ENCODE measurements around the gene SH3BP2.
"Not testable (repeated sequence)": the region's sequence is repeated elsewhere in the genome, so short reads cannot be mapped to it uniquely, and the experiment has no call there.

The SH3BP2 gene

DNA sequence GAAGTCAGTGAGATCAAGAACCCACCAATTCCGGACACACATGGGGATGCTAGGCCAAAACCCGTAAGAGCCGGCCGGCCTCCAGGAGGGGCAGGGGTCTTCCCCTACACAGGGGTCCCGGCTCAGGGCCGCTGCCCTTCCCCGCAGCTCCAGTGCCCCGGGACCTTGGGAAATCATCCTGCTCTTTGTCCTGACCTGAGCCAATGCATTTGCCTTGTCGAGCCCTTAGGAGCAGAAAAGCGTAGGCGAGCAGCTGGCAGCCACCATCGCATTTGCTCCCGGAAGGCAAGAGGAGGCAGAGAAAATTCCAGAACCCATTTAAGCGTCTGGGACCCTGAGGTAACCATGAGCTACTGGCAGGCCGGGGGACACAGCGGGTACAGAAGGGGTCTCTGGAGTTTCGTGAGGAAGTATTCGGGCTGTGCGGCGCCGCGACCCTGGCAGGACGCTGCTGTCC lies 29.3 kb upstream of the SH3BP2 start:
- no peak for DNase-seq

DNA sequence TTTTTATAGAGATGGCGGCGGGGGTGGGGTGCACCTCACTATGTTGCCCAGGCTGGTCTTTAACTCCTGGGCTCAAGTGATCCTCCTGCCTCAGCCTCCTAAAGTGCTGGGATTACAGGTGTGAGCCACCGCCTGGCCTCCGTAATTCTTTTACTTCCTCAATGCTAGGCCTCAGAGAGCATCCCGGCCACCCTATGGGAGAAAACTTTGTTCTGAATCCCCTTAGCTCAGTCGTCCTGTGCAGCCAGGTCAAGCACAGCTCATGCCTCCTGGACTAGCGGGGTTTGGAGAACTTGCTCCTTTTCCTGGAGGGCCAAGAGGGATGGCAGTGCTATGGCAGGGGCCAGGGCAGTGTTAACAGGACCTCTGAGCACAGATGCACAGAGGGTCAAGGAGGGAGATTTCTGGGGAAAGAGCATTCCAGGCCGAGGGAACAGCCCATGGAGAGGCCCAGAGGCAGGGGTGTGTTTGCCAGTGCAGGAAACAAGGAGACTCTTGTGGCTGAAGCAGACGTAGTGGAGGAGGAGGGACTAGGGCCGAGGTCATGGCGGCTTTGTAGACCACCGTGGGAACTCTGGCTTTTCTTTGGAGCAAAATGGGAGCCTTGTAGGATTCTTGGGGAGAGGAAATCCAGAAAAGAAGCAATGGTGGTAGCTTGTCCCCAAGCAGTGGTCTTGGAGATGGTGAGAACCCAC lies 26.9 kb upstream of the SH3BP2 start:
- no peak for DNase-seq

DNA sequence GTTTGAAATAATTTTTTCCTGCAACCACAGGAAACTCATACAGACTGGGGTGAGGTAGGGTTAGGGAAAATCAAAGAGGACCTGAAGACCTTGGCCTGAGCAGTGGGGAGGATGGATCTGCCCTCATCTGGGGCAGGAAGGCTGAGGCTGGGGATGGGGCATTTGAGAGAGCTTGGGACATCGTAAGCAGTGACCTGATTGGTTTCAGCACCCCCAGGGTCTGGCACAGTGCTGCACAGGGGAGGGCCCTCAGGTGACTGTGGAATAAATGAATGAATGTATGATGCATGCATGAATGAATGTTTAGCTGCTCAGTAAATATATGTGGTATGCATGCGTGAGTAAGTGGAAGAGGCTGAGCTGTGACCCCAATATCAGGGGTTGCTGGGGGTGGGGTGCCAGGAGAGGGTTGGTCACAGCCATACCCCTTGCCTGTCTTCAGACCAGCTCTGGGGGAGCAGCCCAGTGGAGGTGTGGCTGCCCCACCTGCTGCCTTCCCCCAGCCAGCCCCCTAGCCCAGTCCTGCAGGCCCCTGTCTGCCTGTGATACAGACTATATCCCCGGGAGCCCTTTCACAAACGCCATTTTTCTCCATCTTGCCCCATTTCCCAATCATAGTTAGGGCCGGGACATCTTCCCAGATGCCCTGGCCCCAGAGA lies 25.7 kb upstream of the SH3BP2 start:
- no peak for DNase-seq

DNA sequence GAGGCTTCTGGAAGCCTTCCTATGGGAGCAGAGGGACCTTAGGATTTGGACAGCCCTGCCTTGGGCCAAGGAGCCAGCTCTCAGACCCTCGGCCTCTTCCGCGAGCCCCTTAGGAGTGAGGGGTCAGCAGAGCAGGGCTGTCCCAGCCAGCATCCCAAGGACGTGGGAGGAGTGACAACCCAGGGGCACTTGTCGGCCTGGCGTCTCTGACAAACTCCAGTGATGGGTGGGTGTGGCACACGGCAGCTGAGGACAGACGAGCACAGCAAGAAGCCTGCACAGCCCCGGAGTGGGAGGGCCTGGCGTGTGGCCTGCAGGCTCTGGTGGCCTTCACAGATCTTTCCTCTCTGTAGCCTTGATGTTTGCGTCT lies 25.2 kb upstream of the SH3BP2 start:
- DNase-seq: no peak

DNA sequence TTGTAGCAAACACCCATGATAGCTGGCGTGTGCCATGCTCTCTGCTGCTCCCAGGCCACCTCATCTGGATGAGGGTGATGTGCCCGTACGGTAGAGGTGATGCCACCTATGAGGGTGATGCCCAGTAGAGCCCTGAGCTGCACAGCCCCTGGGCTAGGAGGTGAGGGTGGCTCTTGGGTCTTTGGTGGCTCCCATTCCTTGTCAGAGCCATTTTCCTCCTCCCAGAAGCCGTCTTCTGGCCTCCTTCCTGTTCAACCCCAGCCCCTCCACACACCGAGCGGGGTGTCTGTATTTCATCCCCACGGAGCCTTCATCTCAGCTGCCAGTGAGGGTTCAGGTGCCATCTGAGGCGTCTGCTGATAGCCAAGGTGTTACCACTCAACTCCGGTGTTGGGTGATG lies 24.8 kb upstream of the SH3BP2 start:
- DNase-seq: no peak

DNA sequence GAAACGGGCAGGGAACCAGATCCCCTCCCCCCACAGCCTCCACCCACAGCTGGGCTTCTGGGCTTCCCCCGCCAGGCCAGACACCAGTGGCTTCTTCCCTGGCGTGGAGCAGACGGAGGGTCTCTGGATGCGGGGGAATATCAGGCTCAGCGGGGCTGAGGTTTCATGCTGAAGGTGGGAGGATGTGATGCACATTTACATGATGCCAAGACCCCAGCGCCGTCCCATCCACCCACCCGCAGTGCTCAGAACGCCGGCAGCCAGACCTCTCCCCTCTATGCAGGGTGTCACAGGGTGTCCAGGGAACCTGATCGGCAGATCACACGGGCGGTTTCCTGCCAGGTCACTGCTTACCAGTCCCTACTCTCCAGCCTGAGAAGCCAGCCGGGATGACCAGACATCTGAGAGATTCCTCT lies 24.0 kb upstream of the SH3BP2 start:
- no peak for DNase-seq

DNA sequence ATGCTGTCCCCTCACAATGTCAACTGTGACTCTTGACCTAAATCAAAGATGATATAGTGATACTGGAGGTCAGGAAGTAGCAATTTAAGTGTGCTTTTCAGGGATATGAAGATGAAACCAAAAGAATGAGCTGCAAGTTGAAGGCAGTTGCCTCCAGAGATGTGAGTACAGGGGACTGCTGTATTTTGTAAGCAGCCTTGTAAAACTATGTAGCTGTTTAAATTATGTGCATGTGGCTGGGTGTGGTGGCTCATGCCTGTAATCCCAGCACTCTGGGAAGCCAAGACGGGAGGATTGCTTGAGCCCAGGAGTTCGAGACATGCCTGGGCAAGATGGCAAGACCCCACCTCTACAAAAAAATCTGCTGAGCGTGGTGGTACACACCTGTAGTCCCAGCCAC lies 21.6 kb upstream of the SH3BP2 start:
- DNase-seq: no peak

DNA sequence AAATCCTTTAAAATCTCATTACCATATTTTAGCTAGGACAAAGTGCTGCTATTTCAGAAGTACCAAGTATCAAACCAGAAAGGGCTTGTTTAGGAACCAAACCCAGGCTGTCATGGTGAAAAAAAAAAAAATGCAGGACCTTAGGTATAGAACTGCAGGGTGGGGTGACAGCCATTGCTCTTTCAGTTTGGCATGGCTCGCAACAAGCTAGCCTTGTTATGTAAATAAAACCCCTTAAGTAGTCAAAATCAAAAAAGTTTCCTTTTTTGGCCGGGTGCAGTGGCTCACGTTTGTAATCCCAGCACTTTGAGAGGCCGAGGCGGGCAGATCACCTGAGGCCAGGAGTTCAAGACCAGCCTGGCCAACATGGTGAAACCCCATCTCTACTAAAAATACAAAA lies 12.2 kb upstream of the SH3BP2 start:
- not testable (repeated sequence) for DNase-seq

DNA sequence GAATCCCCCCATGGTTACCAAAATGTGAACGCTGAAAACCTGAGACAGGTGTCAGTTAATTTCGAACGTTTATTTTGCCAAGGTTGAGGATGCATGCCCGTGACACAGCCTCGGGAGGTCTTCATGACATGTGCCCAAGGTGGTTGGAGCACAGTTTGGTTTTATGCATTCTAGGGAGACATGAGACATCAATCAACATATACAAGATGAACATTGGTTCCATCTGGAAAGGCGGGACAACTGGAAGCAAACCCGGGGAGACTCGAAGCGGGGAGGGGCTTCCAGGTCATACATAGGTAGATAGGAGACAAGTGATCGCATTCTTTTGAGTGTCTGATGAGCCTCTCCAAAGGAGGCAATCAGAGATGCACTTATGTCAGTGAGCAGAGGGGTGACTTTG lies 11.0 kb upstream of the SH3BP2 start:
- DNase-seq: no peak

DNA sequence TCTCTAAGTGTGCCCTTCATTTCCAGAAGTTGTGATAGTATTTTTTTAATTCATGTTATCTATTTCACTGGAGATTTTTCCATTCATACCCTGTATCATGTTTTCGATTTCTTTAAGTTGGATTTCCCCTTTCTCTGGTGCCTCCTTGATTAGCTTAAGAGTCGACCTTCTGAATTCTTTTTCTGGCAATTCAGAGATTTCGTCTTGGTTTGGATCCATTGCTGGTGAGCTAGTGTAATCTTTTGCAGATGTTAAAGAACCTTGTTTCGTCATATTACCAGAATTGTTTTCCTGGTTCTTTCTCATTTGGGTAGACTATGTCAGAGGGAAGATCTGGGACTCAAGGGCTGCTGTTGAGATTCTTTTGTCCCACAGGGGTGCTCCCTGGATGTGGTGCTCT lies 9.1 kb upstream of the SH3BP2 start:
- no peak for DNase-seq

DNA sequence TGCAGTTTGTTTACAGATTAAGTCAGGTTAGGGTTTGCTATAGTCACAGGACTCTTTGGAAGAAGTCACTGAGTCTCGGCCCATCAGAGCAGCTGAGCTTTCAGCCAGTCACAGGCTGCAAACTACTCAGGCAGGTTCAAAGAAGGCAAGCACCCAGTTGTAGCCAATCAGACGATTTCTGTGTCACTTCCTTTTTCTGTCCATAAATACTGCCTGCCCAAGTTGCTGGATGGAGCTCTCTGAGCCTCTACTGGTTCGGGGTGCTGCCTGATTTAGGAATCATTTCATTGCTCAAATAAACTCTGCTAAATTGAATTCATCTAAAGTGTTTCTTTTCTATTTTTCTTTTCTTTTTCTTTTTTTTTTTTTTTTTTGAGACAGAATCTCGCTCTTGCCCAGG lies 7.3 kb upstream of the SH3BP2 start:
- DNase-seq: no peak

DNA sequence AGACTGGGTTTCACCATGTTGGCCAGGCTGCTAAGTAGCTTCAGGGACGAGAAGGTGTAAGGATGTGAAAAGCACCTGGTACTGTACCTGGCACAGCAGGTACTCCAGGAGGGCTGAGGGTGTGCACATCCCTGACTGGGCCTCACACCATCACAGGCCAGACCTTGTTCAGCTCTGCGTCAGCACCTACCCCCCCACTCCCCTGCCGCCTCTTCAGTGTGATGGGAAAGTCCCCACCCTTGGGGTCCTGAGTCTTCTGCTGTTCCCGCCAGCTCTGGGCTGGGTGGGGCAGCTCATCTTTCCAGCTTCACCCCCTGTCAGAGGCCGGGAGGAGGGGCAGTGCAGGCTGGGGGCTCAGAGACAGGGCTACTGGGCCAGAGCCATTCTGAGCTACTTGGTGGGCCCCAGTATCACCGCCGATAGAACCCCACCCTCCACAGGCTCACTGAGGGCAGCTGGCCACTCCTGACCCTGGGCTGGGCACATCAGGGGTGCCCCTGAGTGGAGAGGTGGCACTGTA lies 6.7 kb upstream of the SH3BP2 start:
- DNase-seq: no peak

DNA sequence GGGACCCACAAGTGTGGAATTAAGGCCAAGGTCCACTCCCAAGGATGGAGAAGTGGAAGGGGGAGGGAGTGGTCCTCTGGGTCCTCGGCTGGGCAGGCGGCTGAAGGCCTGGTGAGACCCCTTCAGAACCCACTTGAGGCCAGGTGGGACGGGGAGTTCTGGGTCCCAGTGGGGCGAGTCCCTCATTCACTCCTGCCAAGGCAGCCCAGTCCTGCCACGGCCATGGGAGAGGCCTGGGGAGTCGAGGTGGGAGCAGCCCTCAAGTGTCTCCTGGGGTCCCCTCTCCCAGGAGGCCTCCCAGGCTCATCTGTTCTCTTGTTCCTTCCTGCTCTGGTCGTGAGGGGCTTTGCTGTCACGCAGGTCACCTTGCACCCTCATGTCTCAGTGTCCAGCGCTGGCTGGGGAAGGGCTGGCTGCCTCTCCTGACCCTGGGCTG lies 6.1 kb upstream of the SH3BP2 start:
- no peak for DNase-seq

DNA sequence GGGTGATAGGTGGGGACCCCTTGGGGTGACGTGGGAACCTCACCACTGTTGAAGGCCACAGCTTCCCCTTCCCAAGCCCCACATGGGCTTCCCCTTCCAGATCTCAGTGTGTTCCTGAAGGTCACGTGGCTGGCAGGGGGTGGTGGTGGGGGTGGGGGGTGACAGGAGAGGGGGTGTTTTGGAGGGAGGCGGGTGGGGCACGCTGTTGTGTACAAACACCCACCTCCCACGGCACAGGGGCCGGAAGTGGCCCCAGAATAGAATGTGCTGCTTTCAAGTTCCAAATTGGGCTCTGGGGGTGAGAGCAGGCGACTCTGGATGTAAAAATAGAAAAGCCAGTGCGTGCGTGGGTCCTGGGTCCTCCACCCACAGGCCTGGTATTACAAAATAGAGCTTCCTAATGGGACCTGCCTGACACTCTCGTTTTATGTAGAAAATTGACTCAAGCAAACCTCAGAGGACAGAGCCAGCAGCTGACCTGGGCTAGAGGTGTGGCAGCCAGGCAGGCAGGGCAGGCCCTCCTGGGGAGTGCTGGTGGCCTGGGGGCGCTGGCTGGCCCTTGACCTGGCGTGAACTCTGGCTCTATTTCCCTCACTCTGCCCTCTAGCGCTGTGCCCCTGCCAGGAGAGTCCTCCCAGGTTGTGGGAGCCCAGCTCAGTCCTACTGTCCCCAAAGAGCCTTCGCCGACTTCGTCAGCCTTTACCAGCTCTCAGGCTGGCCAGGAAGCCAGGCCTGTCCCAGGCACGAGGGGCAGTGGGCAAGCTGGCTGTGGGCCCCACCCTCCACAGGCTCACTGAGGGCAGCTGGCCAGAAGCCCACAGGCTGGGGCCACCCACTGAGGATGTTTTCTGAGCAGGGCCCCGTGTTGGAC lies 5.4 kb upstream of the SH3BP2 start:
- DNase-seq: no peak

DNA sequence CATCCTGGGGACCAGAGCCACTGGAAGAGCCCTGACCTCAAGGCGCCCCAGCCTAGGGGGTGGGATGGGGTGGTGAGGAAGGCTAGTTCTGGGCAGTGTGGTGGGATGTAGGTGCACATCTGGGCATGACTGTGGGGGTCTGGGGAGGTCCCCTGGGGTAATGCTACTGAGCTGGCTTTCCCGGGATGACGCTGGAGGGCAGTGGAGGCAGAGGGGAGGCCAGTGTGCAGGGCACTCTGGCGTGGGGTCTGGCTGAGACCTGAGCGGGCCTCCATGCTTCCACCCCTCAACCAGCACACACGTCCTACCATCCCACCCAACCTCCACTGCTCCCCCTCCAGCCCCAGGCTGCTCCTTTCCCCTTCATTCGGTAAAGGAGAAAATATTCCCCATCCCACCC lies 4.8 kb upstream of the SH3BP2 start:
- peak; percentile 16 for DNase-seq

DNA sequence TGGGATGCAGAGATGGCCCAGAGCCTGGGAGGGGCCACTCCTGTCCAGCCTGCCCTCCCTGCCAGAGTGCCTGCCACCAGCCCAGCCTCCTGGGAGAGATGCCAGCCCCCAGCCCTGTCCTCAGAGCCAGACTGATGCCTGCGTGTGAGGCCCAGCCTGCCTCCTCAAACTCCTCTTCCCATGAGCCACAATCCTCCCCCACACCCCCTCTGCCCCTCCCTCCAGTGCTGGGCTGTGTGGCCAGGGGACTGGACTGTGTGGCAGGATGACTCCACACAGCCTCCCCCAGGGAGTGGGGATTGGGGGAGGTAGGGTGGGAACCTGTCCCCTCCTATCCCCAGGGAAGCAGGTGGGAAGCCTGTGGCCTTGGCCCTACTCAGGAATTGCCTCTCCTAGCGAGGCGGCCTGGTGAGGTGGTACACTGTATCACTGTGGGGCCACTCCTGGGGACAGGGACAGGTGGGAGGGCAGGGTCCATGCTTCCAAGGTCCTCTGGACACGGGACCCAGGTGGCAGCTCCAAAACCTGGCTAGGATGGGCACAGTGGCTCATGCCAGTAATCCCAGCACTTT lies 4.3 kb upstream of the SH3BP2 start:
- no peak for DNase-seq

DNA sequence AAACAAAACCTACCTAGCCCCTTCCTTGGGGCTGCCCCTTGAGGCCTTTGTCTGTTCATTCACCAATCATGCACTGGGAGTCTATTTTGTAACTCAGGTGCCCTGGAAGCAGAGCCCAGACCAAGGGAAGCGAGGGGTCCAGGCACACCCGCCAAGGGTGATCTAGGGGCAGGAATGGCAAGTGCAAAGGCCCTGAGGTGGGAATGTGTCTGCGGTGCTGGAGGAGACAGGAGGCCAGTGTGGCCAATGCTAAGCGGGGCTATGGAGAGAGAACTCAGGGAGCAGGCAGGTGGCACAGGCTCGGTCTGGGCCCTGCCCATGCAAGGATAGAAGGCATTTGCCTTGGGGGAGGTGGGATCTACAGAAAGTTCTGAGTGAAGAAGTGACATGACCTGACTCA lies 3.5 kb upstream of the SH3BP2 start:
- no peak for DNase-seq

DNA sequence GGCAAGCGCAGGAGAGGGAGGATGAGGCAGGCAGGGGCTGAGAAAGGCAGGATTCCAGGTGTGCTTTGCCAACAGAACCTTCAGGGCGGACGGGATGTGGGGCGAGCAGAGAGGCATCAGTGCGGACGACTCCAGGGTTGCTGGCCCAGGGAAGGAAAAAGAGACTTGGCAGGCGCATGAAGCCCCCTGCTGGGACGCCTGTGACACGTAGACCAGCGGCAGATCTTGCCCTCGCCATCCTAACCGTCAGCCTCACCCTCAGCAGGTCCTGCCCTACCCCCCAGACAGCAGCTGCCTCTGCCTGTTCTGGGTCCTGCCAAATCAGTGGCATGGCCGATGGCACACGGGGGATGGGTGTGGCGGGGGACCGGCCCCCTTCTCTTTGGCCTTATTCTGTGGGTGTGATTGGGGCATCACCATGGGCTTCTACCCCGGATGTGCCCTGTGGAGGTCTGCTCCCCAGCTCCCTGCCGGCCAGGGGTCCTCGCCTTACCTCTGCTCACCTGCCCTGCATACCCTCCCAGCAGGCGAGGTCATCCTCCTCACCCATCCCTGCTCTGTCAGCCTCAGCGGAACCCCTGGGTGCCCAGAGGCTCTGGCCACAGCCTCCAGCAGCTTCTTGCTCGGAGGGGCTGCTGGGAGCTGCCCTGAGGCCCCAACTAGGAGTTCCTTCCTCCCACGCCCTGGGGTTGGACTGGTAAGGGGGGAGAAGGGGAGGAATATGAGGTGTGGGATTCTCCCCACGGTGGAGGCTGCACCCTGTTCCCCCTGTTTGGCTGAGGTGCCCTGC lies 2.9 kb upstream of the SH3BP2 start:
- DNase-seq: no peak

DNA sequence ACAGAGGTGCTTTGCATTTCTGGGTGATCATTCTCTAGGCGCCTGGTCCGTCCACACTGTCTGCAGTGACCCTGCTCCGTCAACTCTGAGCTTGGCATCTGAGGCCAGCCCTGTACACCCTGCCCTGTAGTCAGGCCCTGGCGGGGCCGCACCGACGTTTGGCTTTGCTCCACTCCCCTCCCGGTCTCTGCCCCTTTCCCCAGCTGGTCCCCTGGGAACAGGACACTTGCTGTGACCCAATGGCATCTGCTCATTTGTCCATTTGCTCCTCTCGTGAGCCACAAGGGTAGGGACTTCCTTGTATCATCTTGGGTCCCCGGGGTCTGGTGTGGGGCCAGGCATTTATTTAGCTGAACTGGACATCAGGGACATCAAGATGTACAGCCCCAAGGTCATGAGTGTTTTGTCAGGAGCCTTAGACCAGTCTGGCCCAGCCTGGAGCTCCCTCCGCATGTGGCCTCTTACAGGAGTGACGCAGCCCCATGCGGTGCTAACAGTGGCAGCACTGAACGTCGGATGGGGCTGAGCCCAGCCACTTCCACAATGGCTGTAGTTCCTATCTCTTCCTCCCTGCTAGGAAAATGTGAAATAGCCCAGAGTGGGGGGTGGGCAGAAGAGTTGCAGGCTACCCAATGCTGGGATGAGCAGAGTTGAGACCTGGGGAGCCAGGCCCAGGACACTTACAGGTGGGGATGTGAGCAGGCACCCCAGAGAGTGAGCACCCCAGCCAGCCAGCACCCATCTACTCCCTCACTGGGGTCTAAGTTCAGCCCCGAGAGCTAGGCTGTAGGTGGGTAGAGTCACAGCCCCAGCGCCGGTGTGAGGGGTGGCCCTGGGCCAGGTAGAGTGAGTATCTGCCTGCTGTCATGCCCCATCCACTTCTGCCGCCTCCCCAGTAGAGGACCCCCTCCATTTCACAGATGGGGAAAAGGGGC lies 2.0 kb upstream of the SH3BP2 start:
- DNase-seq: no peak

DNA sequence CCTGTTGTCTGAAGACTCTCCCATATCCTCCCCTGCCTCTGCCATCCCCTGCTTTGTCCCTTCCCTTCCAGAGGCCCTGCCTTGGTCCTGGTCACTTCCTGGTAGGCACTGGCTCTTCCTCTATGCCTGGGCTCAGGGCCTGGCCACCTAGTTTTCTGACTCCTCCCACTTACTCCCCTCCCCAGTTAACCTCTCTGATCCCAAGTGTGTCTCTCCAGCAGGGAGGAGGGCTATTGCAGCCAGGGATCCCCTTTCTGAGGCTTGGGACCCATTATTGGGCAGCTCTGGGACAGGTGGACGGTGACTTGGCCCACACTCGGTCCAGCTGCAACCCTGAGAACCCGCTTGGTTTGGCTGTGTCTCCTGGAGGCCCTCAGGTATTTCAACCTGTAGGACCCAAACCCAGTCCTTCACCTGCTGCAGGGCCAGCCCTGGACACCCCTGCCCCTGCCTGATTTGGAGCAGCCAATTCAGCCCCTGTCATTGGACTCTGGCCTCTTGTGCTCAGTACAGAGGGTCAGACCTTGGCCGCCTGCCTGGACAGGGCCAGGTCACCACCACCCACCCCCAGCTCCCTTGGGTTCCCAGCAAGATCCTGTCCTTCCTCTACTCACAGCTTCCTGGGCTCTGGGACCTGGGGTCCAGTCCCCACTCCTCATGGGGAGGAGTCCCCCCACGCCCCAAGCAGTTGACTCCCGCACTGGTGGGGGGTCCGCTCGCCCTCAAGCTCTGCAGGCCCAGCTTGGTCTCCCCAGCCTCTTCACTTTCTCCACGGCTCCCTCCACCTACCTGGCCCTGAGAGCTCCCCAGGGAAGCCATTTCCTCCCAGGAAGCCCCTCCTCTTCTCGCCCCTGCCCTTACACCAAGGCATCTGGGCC lies 1.1 kb upstream of the SH3BP2 start:
- no peak for DNase-seq

All from 8988T (cell line).